ENCODE results near the gene TMEM53.
"Not testable (repeated sequence)": the region's sequence is repeated elsewhere in the genome, so short reads cannot be mapped to it uniquely, and the experiment has no call there.

The TMEM53 gene

DNA sequence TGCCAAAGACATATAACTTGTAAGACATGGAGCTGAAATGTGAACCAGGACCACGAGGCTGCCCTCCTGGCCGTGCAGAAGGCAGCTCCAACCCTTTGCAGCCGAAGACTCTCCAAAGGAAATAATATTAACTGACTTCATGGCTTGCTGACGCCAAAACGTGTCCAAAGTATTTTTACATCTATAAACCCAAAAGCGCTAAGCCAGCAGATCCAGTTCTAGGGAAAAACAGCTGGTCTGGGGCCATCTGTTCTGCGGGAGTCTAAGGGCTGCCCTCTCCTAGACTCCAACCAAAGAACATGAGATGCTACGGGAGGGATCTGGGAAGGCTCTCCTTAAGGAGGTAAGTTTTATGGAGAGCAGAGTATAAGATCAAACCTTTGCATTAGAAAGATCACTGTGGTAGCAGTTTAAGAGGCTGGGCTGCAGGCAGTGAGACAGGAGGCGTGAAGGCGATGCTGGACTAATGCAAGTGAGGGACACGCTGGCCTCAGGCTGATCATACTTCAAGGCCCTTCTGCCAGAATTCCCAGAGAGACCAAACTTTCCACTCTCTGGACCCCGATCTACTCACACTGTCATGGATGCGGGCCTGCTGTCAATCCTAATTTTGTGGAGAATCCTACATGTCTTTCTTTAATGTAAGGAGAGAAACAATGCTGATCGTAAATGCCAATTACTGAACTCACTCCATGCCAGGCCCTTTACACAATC is 1.2 kb downstream of the TMEM53 start:
- no peak for DNase-seq (ENCODE audit: low read depth in 2 of 2)

DNA sequence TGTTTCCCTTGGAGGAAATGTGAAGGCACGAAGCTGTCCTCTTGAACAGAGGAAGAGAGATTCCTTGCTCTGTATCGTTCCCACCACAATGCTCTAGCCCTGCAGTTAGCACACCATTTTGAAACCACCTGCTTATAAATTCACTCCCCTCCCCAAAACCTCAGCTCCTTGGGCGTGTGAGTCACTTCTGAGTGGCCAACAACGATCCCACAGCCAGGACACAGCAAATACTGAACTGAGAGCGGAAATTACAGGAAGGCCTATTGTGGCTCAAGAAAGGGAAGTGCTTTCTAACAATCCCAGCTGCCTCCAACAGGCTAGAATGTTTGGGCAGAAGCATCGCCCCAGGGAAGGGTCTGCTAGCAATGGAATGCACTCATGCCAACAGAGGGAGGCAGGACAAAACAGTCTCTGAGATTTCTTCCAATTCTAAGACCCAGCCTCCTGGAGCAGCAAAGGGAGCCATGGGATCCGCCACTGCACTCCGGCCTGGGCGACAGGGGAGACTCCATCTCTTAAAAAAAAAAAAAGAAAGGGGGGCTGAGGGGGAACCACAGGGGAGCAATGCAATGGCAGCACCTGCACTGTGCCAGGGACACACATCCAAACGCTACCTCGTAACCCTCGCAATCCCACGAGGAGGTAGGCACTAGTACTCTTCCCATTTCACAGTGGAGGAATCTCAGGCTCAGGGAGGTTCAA is 1.9 kb downstream of the TMEM53 start:
- no peak for DNase-seq (ENCODE audit: low read depth in 2 of 2)

DNA sequence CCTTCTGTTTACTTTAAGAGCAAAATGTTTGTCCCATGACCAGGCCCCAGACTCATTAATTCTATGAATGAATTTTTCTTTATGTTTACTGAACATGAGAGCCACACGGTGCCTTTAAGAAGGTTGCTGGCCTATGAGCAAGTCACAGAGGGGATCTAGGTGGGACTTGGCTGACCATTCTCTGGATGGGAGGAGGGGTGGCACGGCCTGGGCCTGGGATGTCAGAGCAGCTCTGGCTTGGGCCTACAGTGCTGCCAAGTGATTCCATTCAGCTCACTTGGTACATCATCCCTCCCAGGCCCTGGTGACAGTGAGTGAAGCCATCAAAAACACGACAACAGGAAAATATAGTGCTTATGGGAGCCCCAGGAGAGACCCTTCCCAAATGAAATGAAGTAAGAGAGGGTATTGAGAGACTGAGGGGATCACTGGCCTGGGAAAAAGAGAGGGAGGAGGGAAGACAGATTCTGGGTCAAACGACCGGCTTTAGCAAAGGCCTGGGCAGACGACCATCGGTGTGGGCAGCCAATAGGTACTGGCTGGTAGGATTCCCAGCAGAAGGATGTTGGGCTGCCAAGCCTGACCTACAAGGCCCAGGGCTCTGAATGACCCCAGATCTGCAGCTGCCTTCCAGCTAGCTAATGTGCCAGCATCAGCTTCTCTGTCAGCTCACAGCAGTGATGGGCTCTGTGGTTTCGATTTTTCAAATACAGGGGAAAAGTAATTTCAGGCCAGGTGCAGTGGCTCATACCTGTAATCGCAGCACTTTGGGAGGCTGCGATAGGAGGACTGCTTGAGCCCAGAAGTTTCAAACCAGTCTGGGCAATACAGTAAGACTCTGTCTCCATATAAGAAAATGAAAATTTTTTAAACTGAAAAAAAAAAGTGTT is 3.3 kb downstream of the TMEM53 start:
- DNase-seq (ENCODE audit: low read depth in 2 of 2), result no peak

DNA sequence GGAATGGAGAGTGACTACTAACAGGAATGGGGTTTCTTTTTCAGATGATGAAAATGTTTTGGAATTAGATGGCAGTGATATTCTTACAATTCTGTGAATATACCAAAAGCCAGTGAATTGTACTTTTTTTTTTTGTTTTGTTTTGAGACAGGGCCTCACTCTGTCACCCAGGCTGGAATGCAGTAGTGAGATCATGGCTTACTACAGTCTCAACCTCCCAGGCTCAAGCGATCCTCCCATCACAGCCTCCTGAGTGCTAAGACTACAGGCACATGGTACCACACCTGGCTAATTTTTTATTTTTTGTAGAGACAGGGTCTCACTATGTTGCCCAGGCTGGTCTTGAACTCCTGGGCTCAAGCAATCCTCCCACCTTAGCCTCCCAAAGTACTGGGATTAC is 7.6 kb downstream of the TMEM53 start:
- not testable (repeated sequence) for DNase-seq (ENCODE audit: low read depth in 2 of 2)

DNA sequence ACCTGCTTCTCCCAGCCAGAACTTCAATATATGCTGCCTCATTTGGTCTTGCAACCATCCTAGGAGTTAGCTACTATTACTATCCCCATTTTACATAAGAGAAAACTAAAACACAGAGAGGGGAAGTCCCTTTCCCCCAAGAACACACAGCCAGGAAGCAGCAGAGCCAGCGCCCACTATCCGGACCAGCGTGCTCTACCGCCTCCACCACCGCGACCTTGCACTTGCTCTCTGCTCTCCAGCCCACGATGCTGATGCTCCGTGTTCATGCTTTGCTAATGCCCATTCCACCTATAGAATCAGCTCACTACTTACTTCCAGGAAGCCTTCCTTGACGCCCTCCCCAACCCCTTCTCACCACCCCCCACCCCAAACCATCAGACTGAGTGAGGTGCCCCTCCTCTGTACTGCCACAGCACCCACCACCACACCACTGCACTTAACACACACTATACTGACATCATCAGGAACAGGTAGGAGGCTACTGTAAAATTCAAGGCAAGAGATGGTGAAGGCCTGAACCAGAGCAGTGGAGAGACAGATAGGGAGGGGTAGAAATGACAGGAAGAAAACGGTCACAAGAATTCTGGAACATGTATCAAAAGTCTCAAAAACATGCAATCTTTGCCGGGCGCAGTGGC is 9.4 kb downstream of the TMEM53 start:
- no peak for DNase-seq (ENCODE audit: low read depth in 2 of 2)

DNA sequence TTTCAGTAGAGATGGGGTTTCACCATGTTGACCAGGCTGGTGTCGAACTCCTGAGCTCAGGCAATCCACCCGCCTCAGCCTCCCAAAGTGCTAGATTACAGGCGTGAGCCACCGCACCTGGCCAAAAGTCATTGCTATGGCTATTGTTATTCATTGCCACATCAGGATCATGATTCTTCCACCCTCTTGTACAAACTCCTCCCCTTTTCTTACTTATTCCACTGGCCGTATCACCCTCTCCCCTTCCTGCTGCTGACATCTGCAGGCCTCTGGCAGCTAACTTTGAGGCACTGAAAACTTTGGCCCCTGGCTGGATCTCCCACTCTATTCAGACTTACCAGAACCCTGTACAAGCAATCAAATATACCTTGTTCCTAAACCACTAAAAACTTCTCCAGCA is 10.9 kb downstream of the TMEM53 start:
- no peak for DNase-seq (ENCODE audit: low read depth in 2 of 2)

DNA sequence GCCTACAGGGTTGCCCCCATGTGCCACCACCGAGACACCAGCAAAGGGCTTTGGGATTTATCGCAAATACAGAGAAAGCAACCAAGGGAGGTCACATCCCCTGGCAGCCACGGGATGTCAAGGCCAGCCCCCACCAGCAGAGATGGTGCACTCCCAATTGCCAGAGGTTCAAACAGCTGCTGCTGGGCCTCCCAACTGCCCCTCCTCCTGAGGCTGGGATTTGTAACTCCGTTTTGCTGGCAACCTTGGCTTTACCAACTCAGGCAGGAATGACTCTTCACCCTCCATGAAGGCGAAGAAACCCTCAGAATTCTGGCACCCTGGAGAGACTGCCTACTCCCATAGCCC is 11.6 kb downstream of the TMEM53 start:
- DNase-seq (ENCODE audit: low read depth in 2 of 2), result no peak

DNA sequence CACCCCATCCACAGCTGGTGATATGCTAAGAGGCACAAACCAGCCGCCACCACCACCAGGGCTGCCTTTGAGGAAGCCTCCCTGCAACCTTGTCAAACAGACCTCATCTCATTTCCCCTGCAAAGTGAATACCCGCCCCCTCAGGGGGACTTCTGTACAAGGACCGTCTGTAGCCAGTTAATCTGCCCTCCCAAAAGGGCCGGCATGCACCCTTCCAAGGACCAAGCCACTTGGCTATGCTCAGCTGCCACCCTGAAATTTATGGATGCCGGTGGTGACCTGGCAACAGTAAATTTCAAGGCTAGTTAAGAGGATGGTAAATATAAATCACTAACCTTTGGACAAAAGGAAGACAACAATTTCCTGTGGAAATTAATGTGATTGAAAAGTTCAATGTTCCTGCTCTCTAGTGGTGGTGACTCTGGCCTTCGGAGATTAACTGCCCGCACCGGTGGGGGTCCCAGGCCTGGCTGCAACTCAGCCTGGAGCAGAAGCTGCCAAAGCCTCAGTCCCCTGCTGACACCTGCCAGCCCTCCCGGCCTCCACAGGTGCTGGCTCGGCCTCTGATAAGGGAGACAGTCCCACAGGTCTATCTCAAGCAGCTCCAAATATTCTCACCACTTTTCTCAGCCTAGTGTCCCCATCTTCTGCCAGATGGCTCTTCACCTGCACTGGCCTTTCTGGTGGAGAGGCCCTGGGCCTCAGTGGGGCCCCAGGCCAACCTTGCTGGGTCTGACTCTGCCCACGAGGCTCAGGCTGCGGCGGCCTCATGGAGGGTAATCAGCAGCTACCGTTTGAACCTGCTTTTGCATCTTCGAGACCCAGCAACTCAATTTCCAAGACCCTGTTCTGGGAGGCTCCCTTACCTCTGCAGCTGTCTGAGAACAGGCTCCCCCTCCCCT is 12.2 kb downstream of the TMEM53 start:
- no peak for DNase-seq (ENCODE audit: low read depth in 2 of 2)

DNA sequence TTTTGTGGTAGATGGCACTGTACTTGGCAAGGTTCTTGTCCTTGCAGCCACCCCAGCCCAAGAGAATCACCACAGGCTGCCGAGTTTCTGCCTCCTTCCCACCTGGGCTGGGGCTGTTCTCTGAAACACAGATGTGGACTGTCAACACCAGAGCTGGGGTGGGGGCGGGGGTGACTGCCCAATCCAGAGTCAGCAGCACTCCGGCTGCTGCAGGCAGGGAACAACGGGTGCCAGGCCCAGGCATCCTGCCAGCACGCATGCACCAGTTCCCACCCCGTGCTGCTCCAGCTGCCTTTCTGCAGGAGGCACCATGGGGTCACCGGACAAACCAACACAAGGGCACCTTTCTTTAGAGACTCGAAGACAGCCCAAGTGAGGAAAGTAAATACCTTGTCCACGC is 14.1 kb downstream of the TMEM53 start:
- DNase-seq (ENCODE audit: low read depth in 2 of 2), result no peak

DNA sequence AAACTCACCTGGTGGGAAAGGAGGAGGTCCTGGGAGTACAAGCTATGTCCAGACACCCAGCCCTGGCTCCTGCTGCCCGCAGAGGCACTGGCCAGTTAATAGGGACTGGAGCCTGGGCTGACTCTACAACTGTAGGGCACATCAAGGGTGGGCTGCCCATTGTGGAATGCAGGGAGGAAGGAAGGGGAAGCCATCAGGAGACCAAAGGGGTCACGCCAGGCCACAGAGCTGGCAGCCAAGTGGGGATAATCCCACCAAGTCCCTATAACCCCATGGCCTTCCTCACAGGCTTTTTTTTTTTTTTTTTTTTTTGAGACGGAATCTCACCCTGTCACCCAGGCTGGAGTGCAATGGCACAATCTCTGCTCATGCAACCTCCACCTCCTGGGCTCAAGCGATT is 14.7 kb downstream of the TMEM53 start:
- DNase-seq (ENCODE audit: low read depth in 2 of 2), result no peak

DNA sequence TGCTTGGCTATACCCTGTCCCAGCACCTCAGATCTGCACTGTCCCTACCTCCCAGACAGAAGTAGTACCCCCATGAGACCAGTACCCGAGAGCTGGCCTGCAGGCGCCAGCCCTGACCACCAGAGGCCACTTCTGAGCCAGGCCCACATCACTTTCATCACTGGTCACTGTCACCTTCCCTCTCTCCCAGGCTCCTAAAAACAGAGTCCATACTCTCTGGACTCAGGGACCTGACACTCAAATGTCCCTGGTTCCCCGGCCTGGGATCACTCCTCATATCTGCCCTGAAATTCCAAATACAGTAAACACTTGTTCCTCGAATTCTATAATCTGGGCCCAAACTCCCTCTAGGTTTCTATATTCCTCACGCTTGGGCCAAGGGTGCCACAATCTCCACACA is 18.7 kb downstream of the TMEM53 start:
- DNase-seq (ENCODE audit: low read depth in 2 of 2), result no peak

DNA sequence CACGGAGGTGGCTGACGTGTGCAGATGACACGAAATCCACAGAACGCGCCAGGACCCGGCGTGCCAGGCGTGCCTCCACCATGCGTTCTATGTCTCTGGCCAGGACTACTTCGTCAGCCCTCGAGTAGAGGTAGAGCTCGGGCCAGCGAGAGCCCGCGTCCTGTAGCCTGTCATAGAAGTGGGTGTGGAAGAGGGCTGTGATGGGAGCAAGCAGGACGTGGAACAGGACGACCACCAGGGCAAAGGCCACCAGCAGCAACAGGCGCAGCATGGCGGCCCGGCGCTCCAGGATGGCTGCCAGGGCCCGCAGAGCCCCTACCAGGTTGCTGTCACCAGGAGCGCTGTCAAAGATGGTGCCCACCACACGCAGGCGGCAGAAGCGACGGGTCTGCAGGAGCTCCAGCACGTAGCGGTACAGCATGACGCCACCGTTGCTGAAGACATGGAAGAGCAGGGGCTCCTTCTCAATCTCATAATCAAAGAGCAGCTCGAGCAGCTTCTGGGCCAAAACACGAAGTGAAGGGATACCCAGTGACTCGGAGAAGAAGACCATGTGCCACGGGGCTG is 19.6 kb downstream of the TMEM53 start:
- DNase-seq (ENCODE audit: low read depth in 2 of 2), result no peak

DNA sequence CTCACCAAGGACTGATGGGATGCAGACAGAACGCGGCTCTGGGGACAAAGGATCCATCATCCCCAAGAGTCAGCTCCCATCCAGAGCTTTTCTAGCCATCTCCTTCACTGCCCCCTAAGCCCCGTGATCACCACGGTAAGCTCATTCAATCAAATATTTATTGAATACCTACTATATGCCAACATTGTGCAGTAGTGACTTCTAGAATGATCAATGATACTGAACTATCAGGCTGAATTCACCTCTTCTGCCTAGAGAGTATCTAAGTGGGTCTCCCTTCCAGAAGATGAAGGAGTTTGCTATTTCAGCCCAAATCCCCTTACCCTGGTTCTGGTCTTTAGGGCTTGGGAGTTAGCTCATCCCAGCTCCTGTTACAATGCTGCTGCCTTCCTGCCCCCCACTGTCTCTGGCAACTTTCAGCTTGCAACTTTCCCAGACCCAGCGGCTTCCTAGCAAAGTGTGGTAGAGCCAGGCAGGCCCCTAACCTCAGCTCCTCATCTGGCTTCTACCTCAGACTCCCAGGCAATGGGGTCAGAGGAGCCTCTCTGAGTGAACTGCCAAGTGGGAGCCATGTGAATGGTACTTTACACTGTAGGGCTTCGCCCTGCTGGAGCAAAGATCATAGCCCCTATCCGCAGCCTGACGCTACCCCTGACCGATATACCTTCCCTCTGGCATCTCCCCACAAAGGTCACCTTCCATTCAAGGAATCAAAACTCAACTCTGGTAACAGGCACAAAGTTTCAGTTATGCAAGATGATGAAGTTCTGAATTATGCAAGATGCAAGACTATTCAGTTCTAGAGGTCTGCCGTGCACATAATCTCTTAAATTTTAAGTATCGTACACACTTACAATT is 20.9 kb downstream of the TMEM53 start:
- no peak for DNase-seq (ENCODE audit: low read depth in 2 of 2)

DNA sequence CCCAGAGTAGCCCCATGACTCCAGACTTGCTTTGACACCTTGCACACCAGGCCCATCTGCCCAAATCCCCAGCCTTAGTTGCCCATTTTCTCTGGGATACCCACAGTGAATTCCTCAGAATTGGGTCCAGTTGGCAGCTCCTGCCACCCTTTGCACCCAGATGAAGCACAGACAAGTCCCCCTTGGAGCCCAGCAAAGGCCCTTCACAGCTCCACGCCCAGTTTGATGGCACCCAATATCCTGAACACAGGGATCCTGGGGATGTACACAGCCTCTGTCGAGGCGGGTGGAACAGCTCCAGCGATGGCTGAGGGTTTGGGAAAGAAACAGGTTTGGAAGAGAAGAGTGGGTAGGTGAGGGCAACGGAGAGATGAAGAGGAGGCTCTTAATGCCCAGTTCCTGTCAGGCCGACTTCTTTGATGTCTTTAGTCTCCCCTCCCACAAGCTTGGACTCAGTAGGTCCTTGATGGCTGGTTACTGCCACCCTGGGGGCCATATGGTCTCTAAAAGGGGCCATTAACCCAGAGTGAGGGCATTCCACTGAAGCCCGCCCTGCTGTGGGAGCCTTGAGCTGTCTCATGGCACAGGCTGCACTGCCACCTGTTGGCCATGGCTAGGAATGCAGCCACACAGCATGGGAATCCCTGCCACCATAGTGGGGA is 21.7 kb downstream of the TMEM53 start:
- DNase-seq (ENCODE audit: low read depth in 2 of 2), result peak; percentile 60 to 62

DNA sequence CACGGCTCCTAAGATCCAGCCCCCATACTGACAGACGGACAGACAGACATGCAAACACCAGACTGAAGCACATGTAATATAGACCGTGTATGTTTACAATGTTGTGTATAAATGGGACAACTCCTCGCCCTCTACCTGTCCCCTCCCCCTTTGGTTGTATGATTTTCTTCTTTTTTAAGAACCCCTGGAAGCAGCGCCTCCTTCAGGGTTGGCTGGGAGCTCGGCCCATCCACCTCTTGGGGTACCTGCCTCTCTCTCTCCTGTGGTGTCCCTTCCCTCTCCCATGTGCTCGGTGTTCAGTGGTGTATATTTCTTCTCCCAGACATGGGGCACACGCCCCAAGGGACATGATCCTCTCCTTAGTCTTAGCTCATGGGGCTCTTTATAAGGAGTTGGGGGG is 23.2 kb downstream of the TMEM53 start:
- no peak for DNase-seq (ENCODE audit: low read depth in 2 of 2)

DNA sequence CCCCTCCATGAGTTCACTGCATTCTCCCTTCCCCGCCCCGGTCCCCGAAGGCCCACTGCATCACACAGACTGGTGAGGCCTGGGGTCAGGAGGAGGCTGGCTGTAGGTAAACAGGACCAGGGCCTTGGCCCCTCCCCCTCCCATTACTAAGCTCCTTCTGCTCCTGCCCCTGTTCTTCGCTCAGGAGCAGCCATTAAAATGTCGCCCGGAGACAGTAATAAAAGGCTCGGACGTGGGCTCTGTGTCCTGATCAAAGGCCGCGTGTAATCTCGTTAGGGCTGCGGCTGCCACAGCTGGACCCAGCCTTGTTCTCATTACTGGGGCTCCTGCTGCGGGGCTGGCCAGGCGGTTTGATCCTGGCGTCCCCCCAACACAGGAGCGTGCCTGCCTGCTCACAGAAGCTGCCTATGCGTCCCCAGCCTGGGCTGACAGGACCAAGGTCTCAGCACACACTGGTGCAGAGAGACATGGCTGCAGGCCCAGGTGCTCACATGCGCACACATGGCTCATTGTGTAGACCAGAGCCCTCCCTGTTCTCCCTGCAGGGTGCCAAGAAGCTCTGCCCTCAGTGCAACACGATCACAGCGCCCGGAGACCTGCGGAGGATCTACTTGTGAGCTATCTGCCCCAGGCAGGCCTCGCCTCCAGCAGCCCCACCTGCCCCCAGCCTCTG is 24.0 kb downstream of the TMEM53 start:
- no peak for DNase-seq (ENCODE audit: low read depth in 2 of 2)

DNA sequence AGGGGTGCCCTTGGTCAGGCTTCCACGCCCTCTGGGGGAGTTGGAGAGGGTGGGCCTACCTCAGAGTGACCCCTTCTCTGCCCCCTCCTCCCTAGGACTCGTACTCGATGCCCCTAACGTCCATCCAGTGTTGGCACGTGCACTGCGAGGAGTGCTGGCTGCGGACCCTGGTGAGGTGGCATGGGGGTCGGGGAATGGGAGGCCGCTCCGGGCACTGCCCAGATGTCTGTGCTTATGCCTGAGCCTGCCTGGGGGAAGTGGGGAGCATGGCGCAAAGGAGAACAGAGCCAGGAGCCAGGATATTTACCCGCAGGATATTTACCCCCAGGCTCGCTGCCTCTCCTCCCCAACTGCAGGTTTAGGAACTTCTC is 24.5 kb downstream of the TMEM53 start:
- no peak for DNase-seq (ENCODE audit: low read depth in 2 of 2)

DNA sequence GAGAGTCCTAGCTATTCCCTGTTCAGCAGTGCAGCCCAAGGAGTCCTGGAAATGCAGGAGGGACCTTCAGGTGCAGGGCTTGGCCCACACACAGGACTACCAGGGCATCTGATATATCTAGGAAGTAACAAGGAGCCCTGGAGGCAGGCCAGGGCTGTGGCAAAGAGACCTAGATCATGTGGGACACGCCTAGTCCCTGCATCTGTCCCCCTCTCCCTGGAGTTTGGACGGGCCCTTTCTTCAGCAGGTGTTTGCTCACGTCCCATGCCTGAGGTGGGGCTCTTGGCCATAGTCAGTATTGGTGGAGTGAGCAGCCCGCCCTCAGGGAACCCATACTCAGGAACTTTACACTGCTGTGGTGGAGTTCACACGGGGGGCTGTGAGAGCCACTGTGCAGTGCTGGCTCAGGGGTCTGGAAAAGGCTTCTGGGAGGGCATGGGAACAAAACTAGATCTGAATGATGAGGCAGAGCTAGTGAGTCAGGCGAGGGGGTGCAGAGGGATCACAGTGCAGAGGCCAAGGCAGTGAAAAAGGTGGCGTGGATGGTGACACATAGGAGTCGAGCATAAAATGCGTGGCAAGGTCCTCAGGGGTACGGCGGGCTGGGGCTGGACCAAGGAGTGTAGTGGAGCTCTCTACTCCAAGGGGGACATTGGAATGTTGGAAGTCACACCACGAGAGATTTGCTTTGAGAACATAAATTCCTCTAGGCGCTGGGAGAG is 25.6 kb downstream of the TMEM53 start:
- no peak for DNase-seq (ENCODE audit: low read depth in 2 of 2)

Measured in activated CD8-positive, alpha-beta memory T cell treated with anti-CD3 and anti-CD28 coated beads for 4 hours (primary cell).